ENCODE measurements around the gene ATP6V0B.

GRCh38 chr1:44016041-44016889 lies 41.5 kb downstream of the ATP6V0B start:
- TF ChIP-seq CTCF (IDR thresholded peaks at IDR 0.05; ENCODE audit: poor library complexity, severe bottlenecking) (no peak), POLR2AphosphoS5 (IDR thresholded peaks at IDR 0.05) (no peak), EZH2 (IDR thresholded peaks at IDR 0.05; ENCODE audit: borderline replicate concordance, insufficient read depth, low read length, poor library complexity, severe bottlenecking) (no peak), EP300 (conservative IDR thresholded peaks at IDR 0.05; ENCODE audit: poor library complexity, severe bottlenecking) (no peak), RAD21 (conservative IDR thresholded peaks at IDR 0.05) (no peak), SMC3 (conservative IDR thresholded peaks at IDR 0.05; ENCODE audit: poor library complexity) (no peak)
- TF ChIP-seq, protein P1, sequence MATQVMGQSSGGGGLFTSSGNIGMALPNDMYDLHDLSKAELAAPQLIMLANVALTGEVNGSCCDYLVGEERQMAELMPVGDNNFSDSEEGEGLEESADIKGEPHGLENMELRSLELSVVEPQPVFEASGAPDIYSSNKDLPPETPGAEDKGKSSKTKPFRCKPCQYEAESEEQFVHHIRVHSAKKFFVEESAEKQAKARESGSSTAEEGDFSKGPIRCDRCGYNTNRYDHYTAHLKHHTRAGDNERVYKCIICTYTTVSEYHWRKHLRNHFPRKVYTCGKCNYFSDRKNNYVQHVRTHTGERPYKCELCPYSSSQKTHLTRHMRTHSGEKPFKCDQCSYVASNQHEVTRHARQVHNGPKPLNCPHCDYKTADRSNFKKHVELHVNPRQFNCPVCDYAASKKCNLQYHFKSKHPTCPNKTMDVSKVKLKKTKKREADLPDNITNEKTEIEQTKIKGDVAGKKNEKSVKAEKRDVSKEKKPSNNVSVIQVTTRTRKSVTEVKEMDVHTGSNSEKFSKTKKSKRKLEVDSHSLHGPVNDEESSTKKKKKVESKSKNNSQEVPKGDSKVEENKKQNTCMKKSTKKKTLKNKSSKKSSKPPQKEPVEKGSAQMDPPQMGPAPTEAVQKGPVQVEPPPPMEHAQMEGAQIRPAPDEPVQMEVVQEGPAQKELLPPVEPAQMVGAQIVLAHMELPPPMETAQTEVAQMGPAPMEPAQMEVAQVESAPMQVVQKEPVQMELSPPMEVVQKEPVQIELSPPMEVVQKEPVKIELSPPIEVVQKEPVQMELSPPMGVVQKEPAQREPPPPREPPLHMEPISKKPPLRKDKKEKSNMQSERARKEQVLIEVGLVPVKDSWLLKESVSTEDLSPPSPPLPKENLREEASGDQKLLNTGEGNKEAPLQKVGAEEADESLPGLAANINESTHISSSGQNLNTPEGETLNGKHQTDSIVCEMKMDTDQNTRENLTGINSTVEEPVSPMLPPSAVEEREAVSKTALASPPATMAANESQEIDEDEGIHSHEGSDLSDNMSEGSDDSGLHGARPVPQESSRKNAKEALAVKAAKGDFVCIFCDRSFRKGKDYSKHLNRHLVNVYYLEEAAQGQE (IDR thresholded peaks at IDR 0.05; ENCODE audit: borderline replicate concordance) = no peak

Measured in neural cell (in vitro differentiated cells).